HepG2 (cell line): ENCODE results near the gene TEKT1. TPM values are rescaled to one million over a fixed set of nuclear protein-coding genes. Genes with fewer than 3 reads are reported as not detected.

Source experiments
- FIP1L1 ChIP-seq: fragments of 200-400 bp; formaldehyde crosslinking; IDR thresholded peaks from 2 replicates; pipeline ENCODE4 v1.6.1; 2018; ENCODE audit warnings: low read depth, mild to moderate bottlenecking, low read length, moderate library complexity, borderline replicate concordance; ENCODE audit not compliant: insufficient read depth
- MAZ ChIP-seq, 2 experiments: sonication (generic) in 1 of 2; formaldehyde crosslinking in 1 of 2; IDR thresholded peaks; 2 replicates each; pipeline versions ENCODE4 v1.5.0 to v1.6.1; 2012 to 2020; ENCODE audit warnings: low read depth in 2 of 2, mild to moderate bottlenecking in 2 of 2, borderline replicate concordance in 1 of 2, improper control_type of control experiment in 1 of 2, low read length in 1 of 2, missing genetic modification reagents in 1 of 2, moderate library complexity in 1 of 2
- RBFOX2 ChIP-seq: fragments of 200-400 bp; formaldehyde crosslinking; IDR thresholded peaks from 2 replicates; pipeline ENCODE4 v1.6.1; 2017; ENCODE audit warnings: low read depth, mild to moderate bottlenecking, low read length
- SMARCE1 ChIP-seq: fragments of 450-650 bp; IDR thresholded peaks from 2 replicates; pipeline ENCODE4 v1.6.1; 2017; ENCODE audit warnings: borderline replicate concordance
- ZBTB3 ChIP-seq: sonication (generic); formaldehyde crosslinking; IDR thresholded peaks from 2 replicates; pipeline ENCODE4 v1.4.0; 2020; ENCODE audit warnings: low read depth, mild to moderate bottlenecking, moderate library complexity, missing genetic modification reagents, borderline replicate concordance
- ZFP36L1 ChIP-seq: sonication (generic); formaldehyde crosslinking; IDR thresholded peaks from 2 replicates; pipeline ENCODE4 v1.8.0; 2022; ENCODE audit warnings: mild to moderate bottlenecking, missing genetic modification reagents, moderate library complexity
- ZNF260 ChIP-seq: sonication (generic); formaldehyde crosslinking; IDR thresholded peaks from 2 replicates; pipeline ENCODE4 v1.4.0; 2020; ENCODE audit warnings: missing genetic modification reagents, low read depth, mild to moderate bottlenecking, borderline replicate concordance
- ZNF331 ChIP-seq: sonication (generic); formaldehyde crosslinking; IDR thresholded peaks from 2 replicates; pipeline ENCODE4 v1.4.0; 2020; ENCODE audit warnings: missing genetic modification reagents
- ZNF432 ChIP-seq: sonication (generic); formaldehyde crosslinking; IDR thresholded peaks from 2 replicates; pipeline ENCODE4 v1.5.0; 2020; ENCODE audit warnings: missing genetic modification reagents, mild to moderate bottlenecking, borderline replicate concordance
- ZNF441 ChIP-seq: sonication (generic); formaldehyde crosslinking; IDR thresholded peaks from 2 replicates; pipeline ENCODE4 v1.7.0; 2021; ENCODE audit warnings: missing genetic modification reagents, borderline replicate concordance
- ZNF543 ChIP-seq: sonication (generic); formaldehyde crosslinking; IDR thresholded peaks from 2 replicates; pipeline ENCODE4 v1.4.0; 2020; ENCODE audit warnings: mild to moderate bottlenecking, missing genetic modification reagents
- ZNF749 ChIP-seq: sonication (generic); formaldehyde crosslinking; IDR thresholded peaks from 2 replicates; pipeline ENCODE4 v1.8.0; 2022; ENCODE audit warnings: mild to moderate bottlenecking, missing genetic modification reagents, moderate library complexity, borderline replicate concordance
- ZSCAN22 ChIP-seq: sonication (generic); formaldehyde crosslinking; IDR thresholded peaks from 2 replicates; pipeline ENCODE4 v1.4.0; 2020; ENCODE audit warnings: mild to moderate bottlenecking, missing genetic modification reagents
- polyA plus RNA-seq, 8 experiments: library from polyadenylated mRNA; depleted of rRNA in 3 of 8; stranded (reverse) in 7 of 8; unstranded in 1 of 8; fragments of >200 nt; fragmentation: Illumina TruSeq in 4 of 8; extraction: Trizol in 4 of 8; gene quantifications; 2 replicates each; pipeline versions ENCODE4 v1.2.1 to v1.2.3, GENCODE V29; 2011 to 2016; ENCODE audit warnings: low read depth in 4 of 8, missing spikeins in 1 of 8, mixed read lengths in 1 of 8; ENCODE audit not compliant: insufficient read depth in 1 of 8
- total RNA-seq, 5 experiments: library from RNA; depleted of rRNA; stranded (reverse); fragments of >200 nt; fragmentation: Illumina TruSeq; extraction: Trizol; gene quantifications; 2 replicates each; pipeline ENCODE4 v1.2.3, GENCODE V29; 2016; ENCODE audit warnings: low read depth in 1 of 5
- TF ChIP-seq, protein P1 (sequence below): sonication (generic); formaldehyde crosslinking; IDR thresholded peaks from 2 replicates; pipeline ENCODE4 v1.8.1; 2023; ENCODE audit warnings: mild to moderate bottlenecking, missing genetic modification reagents
- TF ChIP-seq, protein P2 (sequence below): sonication (generic); formaldehyde crosslinking; conservative IDR thresholded peaks from 2 replicates; pipeline ENCODE4 v1.4.0; 2020; ENCODE audit warnings: mild to moderate bottlenecking, missing genetic modification reagents, moderate library complexity
- TF ChIP-seq, protein P3 (sequence below), 2 experiments: fragments of 450-650 bp in 1 of 2; sonication (generic) in 1 of 2; formaldehyde crosslinking; IDR thresholded peaks; 2 replicates each; pipeline versions ENCODE4 v1.5.0 to v1.8.0; 2020 to 2022; ENCODE audit warnings: mild to moderate bottlenecking in 1 of 2, missing genetic modification reagents in 1 of 2
- TF ChIP-seq, protein P4 (sequence below): sonication (generic); formaldehyde crosslinking; IDR thresholded peaks from 2 replicates; pipeline ENCODE4 v1.5.0; 2020; ENCODE audit warnings: mild to moderate bottlenecking, missing genetic modification reagents

The TEKT1 gene
- total and polyA plus RNA-seq, 2 of the 13 experiments (the other 11 are each of a cell fraction or from before 2014, with no cell fraction given), result not detected

DNA sequence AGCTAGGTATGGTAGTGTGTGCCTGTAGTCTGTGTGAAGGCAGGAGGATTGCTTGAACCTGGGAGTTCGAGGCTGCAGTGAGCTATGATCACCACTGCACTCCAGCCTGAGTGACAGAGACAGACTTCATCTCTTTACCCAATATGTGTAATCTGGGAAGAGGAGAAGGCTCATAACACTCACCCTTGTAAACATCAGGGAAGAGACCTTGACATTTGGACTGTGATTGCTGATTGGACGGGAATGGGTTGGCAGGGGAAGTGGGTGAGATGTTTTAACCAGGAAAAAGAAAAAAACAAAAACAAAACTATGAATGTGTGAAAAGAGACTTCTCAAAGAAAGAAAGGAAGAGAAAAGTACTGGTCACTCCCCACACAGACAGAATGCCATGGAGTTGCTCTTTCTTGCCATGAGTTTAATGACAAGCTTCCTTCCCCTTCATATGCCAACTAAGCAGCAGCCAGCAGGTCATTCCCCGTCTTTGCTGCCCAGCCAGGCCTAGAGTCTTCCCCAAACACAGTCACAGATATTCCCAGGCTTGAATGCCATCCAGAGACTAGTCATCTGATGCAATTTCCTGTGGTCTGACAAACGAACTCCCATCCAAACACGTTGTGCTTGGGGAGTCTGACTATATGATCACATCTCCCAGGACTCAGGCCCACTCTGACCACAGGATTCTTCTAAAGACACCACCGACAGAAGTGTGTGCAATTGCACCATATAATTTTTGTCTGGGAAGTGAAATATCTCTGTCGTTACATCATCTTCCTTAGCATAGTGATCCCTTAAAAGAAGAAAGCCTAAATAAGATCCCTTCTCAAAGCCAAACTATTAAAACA is 79.2 kb downstream of the TEKT1 start (continued):
- TF ChIP-seq, protein P1, sequence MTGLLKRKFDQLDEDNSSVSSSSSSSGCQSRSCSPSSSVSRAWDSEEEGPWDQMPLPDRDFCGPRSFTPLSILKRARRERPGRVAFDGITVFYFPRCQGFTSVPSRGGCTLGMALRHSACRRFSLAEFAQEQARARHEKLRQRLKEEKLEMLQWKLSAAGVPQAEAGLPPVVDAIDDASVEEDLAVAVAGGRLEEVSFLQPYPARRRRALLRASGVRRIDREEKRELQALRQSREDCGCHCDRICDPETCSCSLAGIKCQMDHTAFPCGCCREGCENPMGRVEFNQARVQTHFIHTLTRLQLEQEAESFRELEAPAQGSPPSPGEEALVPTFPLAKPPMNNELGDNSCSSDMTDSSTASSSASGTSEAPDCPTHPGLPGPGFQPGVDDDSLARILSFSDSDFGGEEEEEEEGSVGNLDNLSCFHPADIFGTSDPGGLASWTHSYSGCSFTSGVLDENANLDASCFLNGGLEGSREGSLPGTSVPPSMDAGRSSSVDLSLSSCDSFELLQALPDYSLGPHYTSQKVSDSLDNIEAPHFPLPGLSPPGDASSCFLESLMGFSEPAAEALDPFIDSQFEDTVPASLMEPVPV, result no peak
- TF ChIP-seq ZNF432 (no peak), FIP1L1 (no peak), ZSCAN22 (CRISPR knock-in tag) (no peak), ZNF543 (CRISPR knock-in tag) (peak; percentile 24; the same call in 1 of the 2 replicates), ZNF749 (CRISPR knock-in tag) (peak; percentile 58; the same call in 1 of the 2 replicates), ZNF331 (CRISPR knock-in tag) (no peak), ZFP36L1 (CRISPR knock-in tag) (peak; percentile 58; the same call in 1 of the 2 replicates), ZNF441 (CRISPR knock-in tag) (no peak), MAZ (IDR thresholded peaks at IDR 0.05; ENCODE audit: borderline replicate concordance, low read depth, low read length) (no peak), MAZ (CRISPR knock-in tag; IDR thresholded peaks at IDR 0.05; ENCODE audit: low read depth) (no peak), RBFOX2 (peak; percentile 47; the same call in 1 of the 2 replicates), ZNF260 (CRISPR knock-in tag) (no peak), ZBTB3 (CRISPR knock-in tag) (no peak), SMARCE1 (no peak)
- TF ChIP-seq, protein P2, sequence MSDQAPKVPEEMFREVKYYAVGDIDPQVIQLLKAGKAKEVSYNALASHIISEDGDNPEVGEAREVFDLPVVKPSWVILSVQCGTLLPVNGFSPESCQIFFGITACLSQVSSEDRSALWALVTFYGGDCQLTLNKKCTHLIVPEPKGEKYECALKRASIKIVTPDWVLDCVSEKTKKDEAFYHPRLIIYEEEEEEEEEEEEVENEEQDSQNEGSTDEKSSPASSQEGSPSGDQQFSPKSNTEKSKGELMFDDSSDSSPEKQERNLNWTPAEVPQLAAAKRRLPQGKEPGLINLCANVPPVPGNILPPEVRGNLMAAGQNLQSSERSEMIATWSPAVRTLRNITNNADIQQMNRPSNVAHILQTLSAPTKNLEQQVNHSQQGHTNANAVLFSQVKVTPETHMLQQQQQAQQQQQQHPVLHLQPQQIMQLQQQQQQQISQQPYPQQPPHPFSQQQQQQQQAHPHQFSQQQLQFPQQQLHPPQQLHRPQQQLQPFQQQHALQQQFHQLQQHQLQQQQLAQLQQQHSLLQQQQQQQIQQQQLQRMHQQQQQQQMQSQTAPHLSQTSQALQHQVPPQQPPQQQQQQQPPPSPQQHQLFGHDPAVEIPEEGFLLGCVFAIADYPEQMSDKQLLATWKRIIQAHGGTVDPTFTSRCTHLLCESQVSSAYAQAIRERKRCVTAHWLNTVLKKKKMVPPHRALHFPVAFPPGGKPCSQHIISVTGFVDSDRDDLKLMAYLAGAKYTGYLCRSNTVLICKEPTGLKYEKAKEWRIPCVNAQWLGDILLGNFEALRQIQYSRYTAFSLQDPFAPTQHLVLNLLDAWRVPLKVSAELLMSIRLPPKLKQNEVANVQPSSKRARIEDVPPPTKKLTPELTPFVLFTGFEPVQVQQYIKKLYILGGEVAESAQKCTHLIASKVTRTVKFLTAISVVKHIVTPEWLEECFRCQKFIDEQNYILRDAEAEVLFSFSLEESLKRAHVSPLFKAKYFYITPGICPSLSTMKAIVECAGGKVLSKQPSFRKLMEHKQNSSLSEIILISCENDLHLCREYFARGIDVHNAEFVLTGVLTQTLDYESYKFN (CRISPR knock-in tag), result peak; percentile 89
- TF ChIP-seq, protein P3, sequence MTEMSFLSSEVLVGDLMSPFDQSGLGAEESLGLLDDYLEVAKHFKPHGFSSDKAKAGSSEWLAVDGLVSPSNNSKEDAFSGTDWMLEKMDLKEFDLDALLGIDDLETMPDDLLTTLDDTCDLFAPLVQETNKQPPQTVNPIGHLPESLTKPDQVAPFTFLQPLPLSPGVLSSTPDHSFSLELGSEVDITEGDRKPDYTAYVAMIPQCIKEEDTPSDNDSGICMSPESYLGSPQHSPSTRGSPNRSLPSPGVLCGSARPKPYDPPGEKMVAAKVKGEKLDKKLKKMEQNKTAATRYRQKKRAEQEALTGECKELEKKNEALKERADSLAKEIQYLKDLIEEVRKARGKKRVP (CRISPR knock-in tag; IDR thresholded peaks at IDR 0.05), result peak in 1 of 2 experiments; percentile 97; a peak in 2 of 4 replicates
- TF ChIP-seq, protein P4, sequence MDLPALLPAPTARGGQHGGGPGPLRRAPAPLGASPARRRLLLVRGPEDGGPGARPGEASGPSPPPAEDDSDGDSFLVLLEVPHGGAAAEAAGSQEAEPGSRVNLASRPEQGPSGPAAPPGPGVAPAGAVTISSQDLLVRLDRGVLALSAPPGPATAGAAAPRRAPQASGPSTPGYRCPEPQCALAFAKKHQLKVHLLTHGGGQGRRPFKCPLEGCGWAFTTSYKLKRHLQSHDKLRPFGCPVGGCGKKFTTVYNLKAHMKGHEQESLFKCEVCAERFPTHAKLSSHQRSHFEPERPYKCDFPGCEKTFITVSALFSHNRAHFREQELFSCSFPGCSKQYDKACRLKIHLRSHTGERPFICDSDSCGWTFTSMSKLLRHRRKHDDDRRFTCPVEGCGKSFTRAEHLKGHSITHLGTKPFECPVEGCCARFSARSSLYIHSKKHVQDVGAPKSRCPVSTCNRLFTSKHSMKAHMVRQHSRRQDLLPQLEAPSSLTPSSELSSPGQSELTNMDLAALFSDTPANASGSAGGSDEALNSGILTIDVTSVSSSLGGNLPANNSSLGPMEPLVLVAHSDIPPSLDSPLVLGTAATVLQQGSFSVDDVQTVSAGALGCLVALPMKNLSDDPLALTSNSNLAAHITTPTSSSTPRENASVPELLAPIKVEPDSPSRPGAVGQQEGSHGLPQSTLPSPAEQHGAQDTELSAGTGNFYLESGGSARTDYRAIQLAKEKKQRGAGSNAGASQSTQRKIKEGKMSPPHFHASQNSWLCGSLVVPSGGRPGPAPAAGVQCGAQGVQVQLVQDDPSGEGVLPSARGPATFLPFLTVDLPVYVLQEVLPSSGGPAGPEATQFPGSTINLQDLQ (CRISPR knock-in tag), result no peak
